Measurements from ENCODE around the gene CADM2.

DNA sequence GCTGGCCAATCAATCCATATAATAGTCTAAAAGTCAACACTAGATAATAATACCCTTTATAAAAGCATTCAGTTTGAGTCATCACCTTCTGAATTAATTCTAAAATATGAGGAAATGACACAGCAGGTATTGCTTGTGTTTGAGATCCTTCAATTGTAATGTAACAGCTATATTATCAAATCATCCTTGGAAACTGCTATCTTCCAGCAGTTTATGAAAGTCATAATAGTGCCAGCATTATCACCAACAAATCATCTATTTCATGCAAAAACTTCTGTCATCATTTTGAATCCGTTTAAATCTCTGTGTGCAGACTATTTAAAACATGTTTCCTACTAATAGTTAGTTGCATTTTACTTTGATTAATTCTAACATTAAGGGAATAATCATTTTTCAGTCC, 468.7 kb downstream of the CADM2 start:
- TF ChIP-seq POLR2A (IDR thresholded peaks at IDR 0.05) (no peak), CTCF (IDR thresholded peaks at IDR 0.05) (no peak), EP300 (IDR thresholded peaks at IDR 0.05) (no peak)
